H1 (cell line): Measurements from ENCODE around the gene IGFALS. TPM values are rescaled to one million over a fixed set of nuclear protein-coding genes. Genes with fewer than 3 reads are reported as not detected.

Source experiments
- CHD1 ChIP-seq: IDR thresholded peaks from 2 replicates; pipeline ENCODE4 v1.6.1; 2012; ENCODE audit warnings: low read depth, low read length, improper control_type of control experiment
- EGR1 ChIP-seq: IDR thresholded peaks from 2 replicates; pipeline ENCODE4 v1.6.1; 2011; ENCODE audit warnings: low read depth, low read length, borderline replicate concordance
- EP300 ChIP-seq, 2 experiments: IDR thresholded peaks; 1 replicate in 1 of 2; 2 replicates in 1 of 2; pipeline ENCODE4 v1.6.1; 2011 to 2012; ENCODE audit warnings: low read depth in 2 of 2, low read length in 2 of 2, mild to moderate bottlenecking in 2 of 2, borderline replicate concordance in 1 of 2, inconsistent platforms in 1 of 2, moderate library complexity in 1 of 2
- GABPA ChIP-seq: IDR thresholded peaks from 2 replicates; pipeline ENCODE4 v1.6.1; 2011; ENCODE audit warnings: mild to moderate bottlenecking, low read length, moderate library complexity, borderline replicate concordance; ENCODE audit not compliant: insufficient read depth
- HDAC2 ChIP-seq, 2 experiments: fragments of 300-600 bp in 1 of 2; sonication (generic) in 1 of 2; IDR thresholded peaks; 2 replicates each; pipeline ENCODE4 v1.6.1; 2011 to 2012; ENCODE audit warnings: low read depth in 2 of 2, low read length in 2 of 2, mild to moderate bottlenecking in 2 of 2, moderate library complexity in 2 of 2, borderline replicate concordance in 1 of 2, inconsistent platforms in 1 of 2
- JUND ChIP-seq: IDR thresholded peaks from 2 replicates; pipeline ENCODE4 v1.6.1; 2011; ENCODE audit warnings: mild to moderate bottlenecking, improper control_type of control experiment, low read length
- RNF2 ChIP-seq: fragments of 200-900, 300-1000 bp; sonication (generic); IDR thresholded peaks from 2 replicates; pipeline ENCODE4 v1.7.1; 2016; ENCODE audit warnings: borderline replicate concordance, low read depth, mild to moderate bottlenecking, antibody characterized with exemption, low read length; ENCODE audit not compliant: poor library complexity, severe bottlenecking; ENCODE audit errors: missing control alignments
- SIRT6 ChIP-seq: IDR thresholded peaks from one replicate; pipeline ENCODE4 v1.7.1; 2012; ENCODE audit warnings: low read length, inconsistent platforms
- SIX5 ChIP-seq: IDR thresholded peaks from 2 replicates; pipeline ENCODE4 v1.6.1; 2011; ENCODE audit warnings: mild to moderate bottlenecking, low read depth, low read length
- SP4 ChIP-seq: IDR thresholded peaks from 2 replicates; pipeline ENCODE4 v1.6.1; 2012; ENCODE audit warnings: low read length, inconsistent platforms
- SRF ChIP-seq: IDR thresholded peaks from 2 replicates; pipeline ENCODE4 v1.6.1; 2011; ENCODE audit warnings: mild to moderate bottlenecking, low read depth, low read length, moderate library complexity
- polyA plus RNA-seq, 7 experiments: library from polyadenylated mRNA; depleted of rRNA in 3 of 7; stranded (reverse) in 5 of 7; unstranded in 2 of 7; fragments of >200 nt in 5 of 7; fragments of 200-250 nt in 2 of 7; gene quantifications; 1 replicate in 5 of 7; 2 replicates in 1 of 7; 4 replicates in 1 of 7; pipeline versions ENCODE4 v1.2.1 to v1.2.3, GENCODE V29; 2011 to 2013; ENCODE audit warnings: missing spikeins in 2 of 7, mixed read lengths in 2 of 7
- total RNA-seq: library from RNA; stranded (reverse); fragmentation: NEBNext Ultra II Directional; extraction: Animal tissue kit (Norgen Biotek cat#: 25700); gene quantifications from 2 replicates; pipeline ENCODE4 v1.2.1, GENCODE V29; 2021
- TF ChIP-seq, protein P1 (sequence below): fragments of 300-600 bp; sonication (generic); IDR thresholded peaks from 2 replicates; pipeline ENCODE4 v1.7.1; 2012; ENCODE audit warnings: low read length, moderate library complexity, mild to moderate bottlenecking, inconsistent platforms; ENCODE audit not compliant: insufficient replicate concordance

Gene IGFALS
- total and polyA plus RNA-seq, 2 of the 8 experiments (the other 6 are each of a cell fraction or from before 2014, with no cell fraction given), result not detected

- TF ChIP-seq, protein P1, sequence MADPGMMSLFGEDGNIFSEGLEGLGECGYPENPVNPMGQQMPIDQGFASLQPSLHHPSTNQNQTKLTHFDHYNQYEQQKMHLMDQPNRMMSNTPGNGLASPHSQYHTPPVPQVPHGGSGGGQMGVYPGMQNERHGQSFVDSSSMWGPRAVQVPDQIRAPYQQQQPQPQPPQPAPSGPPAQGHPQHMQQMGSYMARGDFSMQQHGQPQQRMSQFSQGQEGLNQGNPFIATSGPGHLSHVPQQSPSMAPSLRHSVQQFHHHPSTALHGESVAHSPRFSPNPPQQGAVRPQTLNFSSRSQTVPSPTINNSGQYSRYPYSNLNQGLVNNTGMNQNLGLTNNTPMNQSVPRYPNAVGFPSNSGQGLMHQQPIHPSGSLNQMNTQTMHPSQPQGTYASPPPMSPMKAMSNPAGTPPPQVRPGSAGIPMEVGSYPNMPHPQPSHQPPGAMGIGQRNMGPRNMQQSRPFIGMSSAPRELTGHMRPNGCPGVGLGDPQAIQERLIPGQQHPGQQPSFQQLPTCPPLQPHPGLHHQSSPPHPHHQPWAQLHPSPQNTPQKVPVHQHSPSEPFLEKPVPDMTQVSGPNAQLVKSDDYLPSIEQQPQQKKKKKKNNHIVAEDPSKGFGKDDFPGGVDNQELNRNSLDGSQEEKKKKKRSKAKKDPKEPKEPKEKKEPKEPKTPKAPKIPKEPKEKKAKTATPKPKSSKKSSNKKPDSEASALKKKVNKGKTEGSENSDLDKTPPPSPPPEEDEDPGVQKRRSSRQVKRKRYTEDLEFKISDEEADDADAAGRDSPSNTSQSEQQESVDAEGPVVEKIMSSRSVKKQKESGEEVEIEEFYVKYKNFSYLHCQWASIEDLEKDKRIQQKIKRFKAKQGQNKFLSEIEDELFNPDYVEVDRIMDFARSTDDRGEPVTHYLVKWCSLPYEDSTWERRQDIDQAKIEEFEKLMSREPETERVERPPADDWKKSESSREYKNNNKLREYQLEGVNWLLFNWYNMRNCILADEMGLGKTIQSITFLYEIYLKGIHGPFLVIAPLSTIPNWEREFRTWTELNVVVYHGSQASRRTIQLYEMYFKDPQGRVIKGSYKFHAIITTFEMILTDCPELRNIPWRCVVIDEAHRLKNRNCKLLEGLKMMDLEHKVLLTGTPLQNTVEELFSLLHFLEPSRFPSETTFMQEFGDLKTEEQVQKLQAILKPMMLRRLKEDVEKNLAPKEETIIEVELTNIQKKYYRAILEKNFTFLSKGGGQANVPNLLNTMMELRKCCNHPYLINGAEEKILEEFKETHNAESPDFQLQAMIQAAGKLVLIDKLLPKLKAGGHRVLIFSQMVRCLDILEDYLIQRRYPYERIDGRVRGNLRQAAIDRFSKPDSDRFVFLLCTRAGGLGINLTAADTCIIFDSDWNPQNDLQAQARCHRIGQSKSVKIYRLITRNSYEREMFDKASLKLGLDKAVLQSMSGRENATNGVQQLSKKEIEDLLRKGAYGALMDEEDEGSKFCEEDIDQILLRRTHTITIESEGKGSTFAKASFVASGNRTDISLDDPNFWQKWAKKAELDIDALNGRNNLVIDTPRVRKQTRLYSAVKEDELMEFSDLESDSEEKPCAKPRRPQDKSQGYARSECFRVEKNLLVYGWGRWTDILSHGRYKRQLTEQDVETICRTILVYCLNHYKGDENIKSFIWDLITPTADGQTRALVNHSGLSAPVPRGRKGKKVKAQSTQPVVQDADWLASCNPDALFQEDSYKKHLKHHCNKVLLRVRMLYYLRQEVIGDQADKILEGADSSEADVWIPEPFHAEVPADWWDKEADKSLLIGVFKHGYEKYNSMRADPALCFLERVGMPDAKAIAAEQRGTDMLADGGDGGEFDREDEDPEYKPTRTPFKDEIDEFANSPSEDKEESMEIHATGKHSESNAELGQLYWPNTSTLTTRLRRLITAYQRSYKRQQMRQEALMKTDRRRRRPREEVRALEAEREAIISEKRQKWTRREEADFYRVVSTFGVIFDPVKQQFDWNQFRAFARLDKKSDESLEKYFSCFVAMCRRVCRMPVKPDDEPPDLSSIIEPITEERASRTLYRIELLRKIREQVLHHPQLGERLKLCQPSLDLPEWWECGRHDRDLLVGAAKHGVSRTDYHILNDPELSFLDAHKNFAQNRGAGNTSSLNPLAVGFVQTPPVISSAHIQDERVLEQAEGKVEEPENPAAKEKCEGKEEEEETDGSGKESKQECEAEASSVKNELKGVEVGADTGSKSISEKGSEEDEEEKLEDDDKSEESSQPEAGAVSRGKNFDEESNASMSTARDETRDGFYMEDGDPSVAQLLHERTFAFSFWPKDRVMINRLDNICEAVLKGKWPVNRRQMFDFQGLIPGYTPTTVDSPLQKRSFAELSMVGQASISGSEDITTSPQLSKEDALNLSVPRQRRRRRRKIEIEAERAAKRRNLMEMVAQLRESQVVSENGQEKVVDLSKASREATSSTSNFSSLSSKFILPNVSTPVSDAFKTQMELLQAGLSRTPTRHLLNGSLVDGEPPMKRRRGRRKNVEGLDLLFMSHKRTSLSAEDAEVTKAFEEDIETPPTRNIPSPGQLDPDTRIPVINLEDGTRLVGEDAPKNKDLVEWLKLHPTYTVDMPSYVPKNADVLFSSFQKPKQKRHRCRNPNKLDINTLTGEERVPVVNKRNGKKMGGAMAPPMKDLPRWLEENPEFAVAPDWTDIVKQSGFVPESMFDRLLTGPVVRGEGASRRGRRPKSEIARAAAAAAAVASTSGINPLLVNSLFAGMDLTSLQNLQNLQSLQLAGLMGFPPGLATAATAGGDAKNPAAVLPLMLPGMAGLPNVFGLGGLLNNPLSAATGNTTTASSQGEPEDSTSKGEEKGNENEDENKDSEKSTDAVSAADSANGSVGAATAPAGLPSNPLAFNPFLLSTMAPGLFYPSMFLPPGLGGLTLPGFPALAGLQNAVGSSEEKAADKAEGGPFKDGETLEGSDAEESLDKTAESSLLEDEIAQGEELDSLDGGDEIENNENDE, result no peak
- TF ChIP-seq EP300 (IDR thresholded peaks at IDR 0.05; ENCODE audit: borderline replicate concordance in 1 of 2, low read depth in 2 of 2, low read length in 2 of 2) (no peak), SP4 (no peak), GABPA (no peak), SIX5 (no peak), JUND (no peak), HDAC2 (IDR thresholded peaks at IDR 0.05; ENCODE audit: borderline replicate concordance in 1 of 2, low read depth in 2 of 2, low read length in 2 of 2) (no peak), SIRT6 (no peak), SRF (no peak), RNF2 (no peak), CHD1 (no peak), EGR1 (no peak)
Measured at GRCh38 chr16:1761751-1762150, 31.8 kb downstream of the IGFALS start (continued).
